UCSD-AML1 (cell line): ENCODE measurements around the gene DLST.

Experiments
- DNase-seq: peaks from one replicate; lab custom pipeline; 2025; ENCODE audit not compliant: unreplicated experiment; lab: John Stamatoyannopoulos, UW

DLST gene

GRCh38 chr14:74938531-74939495, 57.1 kb downstream of the DLST start:
- no peak for DNase-seq

- DNase-seq = peak; percentile 65
These were observed 59.3 kb downstream of the DLST start for GRCh38 chr14:74940956-74941565.

GRCh38 chr14:74941676-74942097, 60.0 kb downstream of the DLST start:
- DNase-seq = peak; percentile 79

GRCh38 chr14:74942181-74942580, 60.5 kb downstream of the DLST start:
- no peak for DNase-seq

- DNase-seq = no peak
These were observed 60.9 kb downstream of the DLST start for GRCh38 chr14:74942608-74943007.

- DNase-seq = peak; percentile 59
These were observed 63.6 kb downstream of the DLST start for GRCh38 chr14:74945261-74945851.

GRCh38 chr14:74945852-74946658, 64.3 kb downstream of the DLST start:
- DNase-seq = peak; percentile 76

- no peak for DNase-seq
These were observed 65.1 kb downstream of the DLST start for GRCh38 chr14:74946659-74947281.

- DNase-seq = no peak
These were observed 65.9 kb downstream of the DLST start for GRCh38 chr14:74947353-74948227.

- DNase-seq = peak; percentile 57
These were observed 66.8 kb downstream of the DLST start for GRCh38 chr14:74948228-74949175.

GRCh38 chr14:74949191-74949601, 67.5 kb downstream of the DLST start:
- no peak for DNase-seq

GRCh38 chr14:74949859-74950573, 68.3 kb downstream of the DLST start:
- DNase-seq = no peak

- no peak for DNase-seq
These were observed 69.2 kb downstream of the DLST start for GRCh38 chr14:74950795-74951442.

- no peak for DNase-seq
These were observed 69.9 kb downstream of the DLST start for GRCh38 chr14:74951443-74952179.

- DNase-seq = no peak
These were observed 70.5 kb downstream of the DLST start for GRCh38 chr14:74952180-74952665.

- no peak for DNase-seq
These were observed 71.2 kb downstream of the DLST start for GRCh38 chr14:74952697-74953484.
